ENCODE measurements around the gene NTN1. TPM values are rescaled to one million over a fixed set of nuclear protein-coding genes. Genes with fewer than 3 reads are reported as not detected.

NTN1 gene
- total and polyA plus RNA-seq, 8 donors, result 2.0 to 12.9 (median 9.0) TPM

DNA sequence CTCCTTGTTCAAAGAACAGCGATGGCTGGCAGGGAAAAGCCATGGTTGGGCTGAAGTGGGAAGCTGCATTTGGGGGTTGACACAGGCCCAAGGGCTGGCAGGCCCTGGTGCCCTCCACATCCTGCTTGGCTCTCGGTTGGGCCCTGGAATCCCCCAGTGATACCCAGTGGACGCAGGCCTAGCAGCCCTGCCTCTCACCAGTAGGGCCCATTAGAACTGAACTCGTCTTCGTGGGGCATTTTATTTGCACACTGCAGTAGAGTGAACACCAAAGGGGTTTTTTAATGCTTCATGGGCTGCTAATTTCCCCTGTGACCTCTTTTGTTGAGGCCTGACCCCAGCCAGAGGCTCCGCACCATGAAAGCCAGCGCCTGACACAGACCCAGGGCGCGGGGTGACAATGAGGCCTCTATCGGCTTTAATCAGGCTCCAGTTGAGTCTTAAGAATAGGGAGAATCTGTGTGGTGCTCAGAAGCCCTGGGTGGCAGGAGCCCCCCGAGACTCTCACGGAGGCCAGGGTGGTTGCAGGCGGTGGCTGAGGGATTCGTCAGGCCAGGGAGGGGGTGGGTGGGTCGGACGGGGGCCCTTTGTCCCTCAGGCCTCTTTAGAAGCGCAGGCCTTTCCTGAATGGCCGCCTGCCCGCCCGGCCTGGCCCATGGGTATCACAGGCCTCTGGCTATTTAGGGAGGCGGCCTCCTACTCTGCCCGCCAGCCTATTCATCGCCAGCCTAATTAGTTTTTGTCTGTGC, 199.3 kb downstream of the NTN1 start:
- H3K27me3 ChIP-seq, result peaks cover 0 to 5% of the 10 kb centered on the region in 2 donors
- no peak for ATAC-seq
- no peak overlapping the region for H3K4me3 ChIP-seq
- TF ChIP-seq, protein P1, sequence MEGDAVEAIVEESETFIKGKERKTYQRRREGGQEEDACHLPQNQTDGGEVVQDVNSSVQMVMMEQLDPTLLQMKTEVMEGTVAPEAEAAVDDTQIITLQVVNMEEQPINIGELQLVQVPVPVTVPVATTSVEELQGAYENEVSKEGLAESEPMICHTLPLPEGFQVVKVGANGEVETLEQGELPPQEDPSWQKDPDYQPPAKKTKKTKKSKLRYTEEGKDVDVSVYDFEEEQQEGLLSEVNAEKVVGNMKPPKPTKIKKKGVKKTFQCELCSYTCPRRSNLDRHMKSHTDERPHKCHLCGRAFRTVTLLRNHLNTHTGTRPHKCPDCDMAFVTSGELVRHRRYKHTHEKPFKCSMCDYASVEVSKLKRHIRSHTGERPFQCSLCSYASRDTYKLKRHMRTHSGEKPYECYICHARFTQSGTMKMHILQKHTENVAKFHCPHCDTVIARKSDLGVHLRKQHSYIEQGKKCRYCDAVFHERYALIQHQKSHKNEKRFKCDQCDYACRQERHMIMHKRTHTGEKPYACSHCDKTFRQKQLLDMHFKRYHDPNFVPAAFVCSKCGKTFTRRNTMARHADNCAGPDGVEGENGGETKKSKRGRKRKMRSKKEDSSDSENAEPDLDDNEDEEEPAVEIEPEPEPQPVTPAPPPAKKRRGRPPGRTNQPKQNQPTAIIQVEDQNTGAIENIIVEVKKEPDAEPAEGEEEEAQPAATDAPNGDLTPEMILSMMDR (IDR thresholded peaks at IDR 0.05), result no peak
- DNase-seq, result peak in 1 of 4 donors; percentile 24
- no peaks in the 10 kb centered on the region for H3K36me3 ChIP-seq
- no peaks in the 10 kb centered on the region for H3K4me1 ChIP-seq
- intact Hi-C loops (cut with DNase I), result no loop called here
- no peak overlapping the region for H3K27ac ChIP-seq
- H3K9me3 ChIP-seq, result peaks cover 0 to 12% of the 10 kb centered on the region in 2 donors

GRCh38 chr17:9221147-9221921, 200.0 kb downstream of the NTN1 start:
- TF ChIP-seq, protein P1 (IDR thresholded peaks at IDR 0.05), result no peak
- Histone ChIP-seq H3K27ac (no peak overlapping the region), H3K9me3 (peaks cover 0 to 4% of the 10 kb centered on the region in 2 donors), H3K4me3 (no peak overlapping the region), H3K27me3 (peaks cover 0 to 10% of the 10 kb centered on the region in 2 donors), H3K36me3 (no peaks in the 10 kb centered on the region), H3K4me1 (no peaks in the 10 kb centered on the region)
- peak in 1 of 4 donors; percentile 59 for DNase-seq
- no peak for ATAC-seq
- intact Hi-C loops (cut with DNase I), result no loop called here

DNA sequence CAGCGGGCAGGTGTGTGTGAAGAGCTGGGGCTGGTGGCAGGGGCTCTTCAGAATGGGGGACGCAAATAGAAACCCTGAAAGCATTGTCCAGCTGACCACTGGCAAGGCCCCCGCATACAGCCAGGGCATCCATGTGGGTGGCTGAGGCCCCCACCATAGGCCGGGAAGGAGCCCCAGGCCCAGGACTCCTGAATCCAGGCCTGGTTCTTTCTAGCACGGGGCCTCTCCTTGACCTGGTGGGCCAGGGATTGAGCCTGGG, 200.5 kb downstream of the NTN1 start:
- TF ChIP-seq, protein P1 (IDR thresholded peaks at IDR 0.05), result no peak
- intact Hi-C loops (cut with DNase I), result no loop called here
- H3K4me3 ChIP-seq, result no peak overlapping the region
- no peaks in the 10 kb centered on the region for H3K9me3 ChIP-seq
- H3K27ac ChIP-seq, result no peak overlapping the region
- no peaks in the 10 kb centered on the region for H3K36me3 ChIP-seq
- no peaks in the 10 kb centered on the region for H3K4me1 ChIP-seq
- peaks cover 0 to 10% of the 10 kb centered on the region in 2 donors for H3K27me3 ChIP-seq
- ATAC-seq (no peak), DNase-seq (peak in 1 of 4 donors; percentile 51)

DNA sequence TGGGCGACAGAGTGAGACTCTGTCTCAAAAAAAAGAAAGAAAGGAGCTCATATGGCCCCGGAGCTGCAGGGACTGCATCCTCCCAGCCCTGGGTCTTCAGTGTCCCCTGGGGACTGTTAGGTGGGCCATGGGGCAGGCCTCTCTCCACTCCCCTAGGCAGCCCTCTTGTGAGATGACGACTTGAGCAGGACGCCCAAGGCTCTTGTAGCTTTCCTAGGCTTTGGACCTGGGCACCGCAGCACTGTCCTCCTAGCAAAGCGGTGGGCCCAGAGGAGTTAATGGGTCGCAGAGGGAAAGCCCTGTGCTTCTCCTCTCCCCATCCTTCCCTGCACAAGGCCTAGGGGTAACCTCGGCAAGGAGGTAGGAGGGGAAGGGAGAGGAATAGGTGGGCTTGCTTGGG, 202.2 kb downstream of the NTN1 start:
- Histone ChIP-seq H3K9me3 (no peaks in the 10 kb centered on the region), H3K4me1 (no peaks in the 10 kb centered on the region), H3K27ac (no peak overlapping the region), H3K36me3 (no peaks in the 10 kb centered on the region), H3K27me3 (peaks cover 0 to 10% of the 10 kb centered on the region in 2 donors), H3K4me3 (no peak overlapping the region)
- ATAC-seq, result no peak
- intact Hi-C loops (cut with DNase I), result no loop called here
- TF ChIP-seq, protein P1 (IDR thresholded peaks at IDR 0.05), result no peak
- peak in 1 of 4 donors; percentile 40 for DNase-seq

- H3K4me1 ChIP-seq, result no peaks in the 10 kb centered on the region
- H3K36me3 ChIP-seq, result no peaks in the 10 kb centered on the region
- DNase-seq (peak in 1 of 4 donors; percentile 67), ATAC-seq (no peak)
- no peak overlapping the region for H3K4me3 ChIP-seq
- peaks cover 0 to 10% of the 10 kb centered on the region in 2 donors for H3K27me3 ChIP-seq
- H3K9me3 ChIP-seq, result no peaks in the 10 kb centered on the region
- intact Hi-C loops (cut with DNase I), result no loop called here
- no peak overlapping the region for H3K27ac ChIP-seq
- TF ChIP-seq, protein P1 (IDR thresholded peaks at IDR 0.05), result no peak
Measured at GRCh38 chr17:9224485-9224884, 203.2 kb downstream of the NTN1 start.
